ENCODE results near the gene DDX27. TPM values are rescaled to one million over a fixed set of nuclear protein-coding genes. Genes with fewer than 3 reads are reported as not detected.

The DDX27 gene
- total RNA-seq, 1 donor from 2014 or later: 43.6 TPM

DNA sequence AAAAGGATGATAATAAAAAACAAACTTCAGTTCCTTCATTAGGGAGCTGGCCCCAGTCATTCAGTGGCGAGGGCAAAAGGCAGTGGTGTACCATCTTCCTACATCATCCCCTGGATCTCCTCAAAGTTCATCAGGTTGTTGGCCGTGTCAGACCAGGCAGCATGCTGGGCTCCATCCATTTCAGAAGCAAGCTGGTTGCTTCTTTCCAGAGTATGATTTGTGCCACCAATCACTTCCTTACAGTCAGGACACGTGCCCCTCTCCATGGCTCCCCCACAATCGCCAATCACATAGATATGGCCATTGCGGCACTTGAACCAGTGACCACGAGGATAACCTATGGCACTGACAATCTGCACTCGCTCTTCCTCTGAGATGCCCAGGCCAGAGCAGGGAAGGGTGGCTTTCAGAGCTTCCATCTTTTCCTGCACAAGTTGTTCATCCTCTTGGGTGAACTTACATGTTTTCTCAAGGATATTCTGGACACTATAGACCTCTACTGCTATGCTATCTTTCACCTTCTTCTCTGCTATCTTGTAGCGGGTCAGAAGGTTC, 28.0 kb downstream of the DDX27 start:
- intact Hi-C loops (cut with micrococcal nuclease): no loop called here

- intact Hi-C loops (cut with micrococcal nuclease): no loop called here
Measured at GRCh38 chr20:49247792-49248191, 28.6 kb downstream of the DDX27 start.

- intact Hi-C loops (cut with micrococcal nuclease): no loop called here
Measured at GRCh38 chr20:49248301-49248700, 29.1 kb downstream of the DDX27 start.

DNA sequence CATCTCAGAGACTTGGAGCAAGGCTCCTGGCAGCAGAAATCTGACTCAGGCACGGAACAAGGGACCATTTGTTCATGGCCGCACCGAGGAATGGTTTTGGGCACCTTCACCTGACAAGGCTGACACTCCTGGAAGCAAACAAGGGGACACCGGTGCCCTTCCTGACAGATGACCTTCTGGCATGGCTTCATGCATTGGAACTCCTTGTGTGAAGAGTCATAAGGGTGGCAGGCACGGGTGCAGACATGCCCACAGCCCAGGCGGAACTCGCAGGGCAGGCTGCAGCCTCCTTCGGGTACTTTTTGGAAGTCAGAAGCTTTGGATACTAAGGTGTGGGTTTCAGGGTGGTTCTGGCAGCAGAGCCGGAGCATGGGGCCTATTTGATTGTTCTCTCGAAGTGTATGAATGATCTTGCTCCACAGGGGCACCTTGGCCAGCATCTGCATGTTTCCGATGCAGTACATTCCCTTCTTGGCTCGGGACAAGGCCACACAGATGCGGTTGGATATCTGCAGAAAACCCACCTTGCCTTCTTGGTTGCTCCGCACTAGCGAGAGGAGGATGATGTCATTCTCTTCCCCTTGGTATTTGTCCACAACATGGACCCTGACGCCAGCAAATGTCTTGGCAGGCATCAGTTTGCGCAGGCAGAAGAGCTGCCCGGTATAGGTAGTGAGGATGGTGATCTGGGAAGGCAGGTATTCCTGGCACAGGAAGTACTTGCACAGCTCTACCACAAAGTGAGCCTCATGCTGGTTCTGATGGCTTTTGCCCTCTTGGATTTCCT, 29.9 kb downstream of the DDX27 start:
- intact Hi-C loops (cut with micrococcal nuclease): no loop called here

DNA sequence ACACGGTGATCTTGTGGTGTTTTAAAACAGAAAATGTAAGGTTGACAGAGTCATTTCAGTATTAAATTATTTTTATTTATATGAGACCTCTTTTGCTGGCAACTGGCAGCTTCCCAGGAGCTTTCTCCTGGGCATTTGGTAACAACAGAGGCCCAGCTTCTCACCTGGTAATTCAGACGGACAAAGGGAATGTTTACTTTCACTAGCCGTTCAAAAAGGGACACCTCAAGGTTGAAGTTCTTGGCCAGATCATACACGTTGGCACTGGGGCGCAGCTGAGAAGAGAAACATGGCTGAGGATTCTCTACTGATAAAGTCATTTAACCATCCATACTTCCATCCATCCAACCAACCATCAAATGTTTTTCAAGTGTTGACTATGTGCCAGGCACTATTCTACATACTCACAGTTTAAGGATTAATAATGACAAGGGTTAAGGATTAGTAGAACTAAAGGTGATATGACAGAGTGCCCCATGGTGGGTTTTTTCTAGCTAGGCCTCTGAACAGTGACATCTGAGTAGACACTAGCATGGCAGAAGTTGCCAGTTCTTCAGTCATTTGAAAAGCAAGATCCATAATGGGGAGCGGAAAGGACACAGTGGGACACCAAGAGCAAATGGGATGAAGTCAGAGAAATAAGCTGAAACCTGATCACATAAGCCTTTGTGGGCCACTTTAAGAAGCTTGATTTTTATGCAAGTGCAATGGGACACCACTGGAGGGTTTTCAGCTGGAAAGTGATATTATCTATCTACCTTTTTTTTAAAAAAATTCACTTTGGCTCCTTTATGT, 33.5 kb downstream of the DDX27 start:
- intact Hi-C loops (cut with micrococcal nuclease): no loop called here

- intact Hi-C loops (cut with micrococcal nuclease): no loop called here
Measured at GRCh38 chr20:49256261-49256660, 37.0 kb downstream of the DDX27 start.

- intact Hi-C loops (cut with micrococcal nuclease): no loop called here
Measured at GRCh38 chr20:49259284-49259683, 40.1 kb downstream of the DDX27 start.

DNA sequence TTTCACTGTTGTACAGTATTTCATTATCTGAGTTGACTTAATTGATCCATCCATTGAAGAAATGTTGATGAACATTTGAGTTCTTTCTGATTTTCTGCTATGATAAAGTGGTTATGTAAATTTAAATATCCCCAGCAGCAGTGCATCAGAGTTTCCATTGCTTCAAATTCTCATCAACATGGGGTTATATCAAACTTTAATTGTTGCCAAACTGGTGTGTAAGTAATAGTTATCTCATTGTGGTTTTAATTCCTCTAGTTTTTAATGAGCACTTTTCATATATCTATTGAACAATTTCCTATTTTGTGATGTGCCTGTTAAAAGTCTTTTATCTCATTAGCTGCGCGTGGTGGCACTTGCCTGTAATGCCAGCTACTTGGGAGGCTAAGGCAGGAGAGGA, 40.6 kb downstream of the DDX27 start:
- intact Hi-C loops (cut with micrococcal nuclease): loop anchor here (10.0 kb wide), 1 partner anchor 1615 kb away; no protein-coding TSS in a partner anchor

- intact Hi-C loops (cut with micrococcal nuclease): loop anchor here (10.0 kb wide), 1 partner anchor 1615 kb away; no protein-coding TSS in a partner anchor
Measured at GRCh38 chr20:49260218-49260617, 41.0 kb downstream of the DDX27 start.

GRCh38 chr20:49261173-49261572, 42.0 kb downstream of the DDX27 start:
- intact Hi-C loops (cut with micrococcal nuclease): loop anchor here (10.0 kb wide), 1 partner anchor 1616 kb away; no protein-coding TSS in a partner anchor

DNA sequence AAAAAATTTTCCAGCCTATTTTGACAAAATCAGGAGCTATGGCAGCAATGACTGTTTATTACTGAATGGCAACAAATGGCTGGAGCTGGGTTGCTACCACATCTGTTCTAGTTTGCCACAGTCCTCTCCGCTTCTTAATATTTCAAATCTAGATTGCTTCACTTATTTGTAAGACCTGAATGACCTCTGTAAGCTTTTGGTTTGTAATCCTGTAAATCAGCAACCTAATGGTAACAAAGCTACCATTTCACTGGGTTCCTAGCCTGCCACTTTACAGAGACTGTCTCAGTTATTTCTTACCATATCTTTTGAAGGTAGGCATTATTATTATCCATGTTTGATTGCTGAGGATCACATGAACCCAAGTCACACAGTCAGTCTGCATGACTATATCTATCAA, 43.2 kb downstream of the DDX27 start:
- intact Hi-C loops (cut with micrococcal nuclease): loop anchor here (10.0 kb wide), 1 partner anchor 1618 kb away; no protein-coding TSS in a partner anchor

DNA sequence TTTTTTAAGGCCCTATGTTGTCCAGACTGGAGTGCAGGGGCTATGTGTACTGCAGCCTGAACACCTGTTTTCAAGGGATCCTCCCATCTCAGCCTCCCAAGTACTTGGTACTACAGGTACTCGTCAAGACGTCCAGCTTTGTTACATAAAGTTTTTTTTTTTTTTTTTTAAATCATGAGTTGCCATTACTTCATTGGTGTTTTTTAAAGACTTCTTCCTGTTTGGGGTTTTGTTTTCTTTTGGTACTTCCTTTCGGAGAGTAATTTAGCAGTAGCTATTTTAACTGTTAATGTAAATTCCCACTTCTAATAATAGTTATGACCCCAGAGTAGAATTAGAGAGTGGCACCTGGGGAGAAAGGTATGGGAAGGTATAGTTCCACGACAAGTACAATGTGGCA, 48.1 kb downstream of the DDX27 start:
- intact Hi-C loops (cut with micrococcal nuclease): loop anchor here (1.0 to 10.0 kb wide), 2 partner anchors 9 to 1623 kb away; no protein-coding TSS in a partner anchor

DNA sequence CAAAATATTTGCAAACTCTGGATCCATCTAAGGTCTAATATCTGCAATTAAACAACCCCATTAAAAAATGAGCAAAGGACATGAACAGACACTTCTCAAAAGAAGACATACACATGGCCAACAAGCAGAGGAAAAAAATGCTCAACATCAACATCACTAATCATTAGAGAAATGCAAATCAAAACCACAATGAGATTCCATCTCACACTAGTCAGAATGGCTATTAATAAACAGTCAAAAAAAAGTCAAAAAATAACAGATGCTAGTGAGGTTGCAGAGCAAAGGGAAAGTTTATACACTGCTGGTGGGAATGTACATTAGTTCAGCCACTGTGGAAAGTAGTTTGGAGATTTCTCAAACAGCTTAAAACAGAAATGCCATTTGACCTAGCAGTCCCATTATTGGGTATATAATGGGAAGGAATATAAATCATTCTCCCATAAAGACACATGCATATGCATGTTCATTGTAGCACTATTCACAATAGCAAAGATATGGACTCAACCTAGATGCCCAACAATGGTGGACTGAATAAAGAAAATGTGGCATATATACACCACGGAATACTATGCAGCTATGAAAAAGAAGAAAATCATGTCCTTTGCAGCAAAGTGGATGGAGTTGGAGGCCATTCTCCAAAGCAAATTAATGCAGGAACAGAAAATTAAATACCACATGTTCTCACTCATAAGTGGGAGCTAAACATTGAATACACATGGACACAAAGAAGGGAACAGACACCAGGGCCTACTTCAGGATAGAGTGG, 49.6 kb downstream of the DDX27 start:
- intact Hi-C loops (cut with micrococcal nuclease): loop anchor here (10.0 kb wide), 1 partner anchor 1624 kb away; no protein-coding TSS in a partner anchor

DNA sequence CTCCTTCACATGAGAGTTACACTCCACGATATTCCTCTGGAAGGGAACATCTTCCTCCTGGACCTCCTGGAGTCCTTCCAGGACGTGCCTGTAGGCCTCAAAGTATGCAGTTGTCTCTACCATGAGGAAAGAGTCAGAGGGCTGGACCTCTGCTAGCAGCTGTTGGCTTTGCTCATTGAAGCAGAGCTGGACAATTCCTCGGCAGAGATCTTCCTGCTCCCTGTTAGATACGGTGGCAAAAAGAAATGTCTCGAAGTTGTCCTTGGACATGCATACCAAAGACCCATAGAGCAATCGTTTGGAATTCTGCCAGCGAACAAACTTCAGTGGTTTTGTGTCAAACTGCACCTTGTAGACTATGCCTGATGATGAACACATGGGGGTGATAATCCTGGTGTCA, 51.0 kb downstream of the DDX27 start:
- intact Hi-C loops (cut with micrococcal nuclease): loop anchor here (10.0 kb wide), 1 partner anchor 1765 kb away; the partner anchor contains the start of gene NCOA3

DNA sequence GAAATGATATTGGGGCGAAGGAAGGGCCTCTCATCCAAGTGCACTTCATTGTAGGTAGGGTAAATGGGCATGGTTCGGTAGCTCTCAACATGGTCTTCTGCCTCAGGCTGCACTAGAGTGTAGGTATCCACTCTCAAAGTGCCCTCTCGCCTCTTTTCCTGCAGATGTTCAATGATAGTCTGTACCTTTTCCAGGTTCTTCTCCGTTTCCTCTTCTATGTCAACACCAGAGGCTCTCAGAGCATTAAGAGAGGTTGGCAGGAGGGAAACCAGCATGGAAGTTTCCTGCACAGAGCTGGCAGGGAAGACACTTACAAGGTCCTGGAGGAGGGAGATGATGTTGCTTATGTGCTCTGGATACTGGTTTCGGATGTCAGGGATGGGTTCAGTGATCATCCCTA, 51.5 kb downstream of the DDX27 start:
- intact Hi-C loops (cut with micrococcal nuclease): loop anchor here (10.0 kb wide), 1 partner anchor 1766 kb away; the partner anchor contains the start of gene NCOA3

DNA sequence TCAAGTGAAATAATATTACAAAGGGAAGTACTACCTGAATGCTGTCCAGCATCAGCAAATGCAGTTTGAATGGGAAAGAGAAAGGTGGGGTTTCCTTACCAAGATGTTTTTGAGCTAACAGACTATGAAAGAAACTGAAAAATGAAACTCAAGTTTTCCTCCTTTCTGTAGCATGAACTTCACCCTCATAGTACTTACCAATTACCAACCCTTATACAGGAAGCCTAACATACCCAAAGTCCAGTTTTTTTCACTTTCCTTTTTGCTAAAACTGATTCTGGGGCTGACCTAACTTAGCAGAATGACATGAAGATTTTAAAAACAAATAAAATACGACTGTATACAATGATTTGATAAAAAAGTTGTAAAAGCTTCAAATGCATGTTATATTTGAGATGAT, 53.4 kb downstream of the DDX27 start:
- intact Hi-C loops (cut with micrococcal nuclease): loop anchor here (10.0 kb wide), 1 partner anchor 1768 kb away; the partner anchor contains the start of gene NCOA3

DNA sequence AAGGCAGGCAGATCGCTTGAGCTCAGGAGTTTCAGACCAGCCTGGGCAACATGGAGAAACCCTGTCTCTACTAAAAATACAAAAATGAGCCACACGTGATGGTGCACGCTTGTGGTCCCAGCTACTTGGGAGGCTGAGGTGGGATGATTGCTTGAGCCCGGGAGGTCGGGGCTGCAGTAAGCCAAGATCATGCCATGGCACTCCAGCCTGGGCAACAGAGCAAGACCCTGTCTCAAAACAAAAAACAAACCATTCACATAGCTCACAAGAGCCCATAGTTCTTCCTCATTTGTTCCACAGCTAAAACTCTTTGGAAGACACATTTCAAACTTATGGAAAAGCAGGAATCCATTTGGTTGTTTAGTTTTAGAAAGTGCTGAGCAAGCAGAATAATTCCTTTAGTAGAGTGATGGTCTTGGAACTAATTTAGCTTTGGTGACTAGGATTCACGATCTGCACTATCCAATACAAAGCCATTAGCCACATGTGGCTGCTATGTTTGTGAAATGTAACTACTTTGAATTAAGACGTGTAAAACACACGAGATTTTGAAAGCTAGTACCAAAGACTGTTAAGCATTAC, 54.6 kb downstream of the DDX27 start:
- intact Hi-C loops (cut with micrococcal nuclease): loop anchor here (10.0 kb wide), 1 partner anchor 1769 kb away; the partner anchor contains the start of gene NCOA3

- intact Hi-C loops (cut with micrococcal nuclease): loop anchor here (5.0 to 10.0 kb wide), 4 partner anchors 143 to 1770 kb away; partner anchors contain the start of genes NCOA3 and PARD6B
Measured at GRCh38 chr20:49275216-49275615, 56.0 kb downstream of the DDX27 start.

DNA sequence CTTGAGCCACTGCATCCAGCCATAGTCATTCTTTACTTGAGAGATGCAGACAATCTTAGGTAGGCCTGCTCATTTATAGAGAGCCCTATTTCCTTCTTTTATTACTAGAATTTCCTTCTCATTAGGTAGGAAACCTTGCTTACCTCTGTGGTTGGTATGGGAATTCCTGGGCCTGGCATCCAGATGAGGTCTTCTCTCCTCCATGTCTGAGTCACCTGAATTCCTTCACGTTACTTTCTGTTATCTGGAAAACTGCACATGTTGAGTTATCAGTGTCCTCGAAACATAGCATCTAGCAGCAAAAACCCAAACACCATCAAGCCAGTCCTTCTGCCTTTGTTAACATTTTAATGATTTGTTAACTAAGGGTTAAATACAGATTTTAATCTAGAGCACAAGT, 56.4 kb downstream of the DDX27 start:
- intact Hi-C loops (cut with micrococcal nuclease): loop anchor here (1.0 to 10.0 kb wide), 5 partner anchors 8 to 1771 kb away; partner anchors contain the start of genes NCOA3 and PARD6B
